Hematopoietic multipotent progenitor cell (in vitro differentiated cells): ENCODE data around the gene PLEKHJ1. TPM values are rescaled to one million over a fixed set of nuclear protein-coding genes. Genes with fewer than 3 reads are reported as not detected.

Source experiments
- DNase-seq, 3 donors: peaks; one replicate each; pipeline ENCODE4 v3.0.0-alpha.2; 2011 to 2015; ENCODE audit warnings: low read depth in 2 of 3, low spot score in 2 of 3
- total RNA-seq: library from RNA; depleted of rRNA; stranded (reverse); fragments of >200 nt; gene quantifications from one replicate; pipeline ENCODE4 v1.2.3, GENCODE V29; 2012

Gene PLEKHJ1
- total RNA-seq, 1 donor: 59.0 TPM

DNA sequence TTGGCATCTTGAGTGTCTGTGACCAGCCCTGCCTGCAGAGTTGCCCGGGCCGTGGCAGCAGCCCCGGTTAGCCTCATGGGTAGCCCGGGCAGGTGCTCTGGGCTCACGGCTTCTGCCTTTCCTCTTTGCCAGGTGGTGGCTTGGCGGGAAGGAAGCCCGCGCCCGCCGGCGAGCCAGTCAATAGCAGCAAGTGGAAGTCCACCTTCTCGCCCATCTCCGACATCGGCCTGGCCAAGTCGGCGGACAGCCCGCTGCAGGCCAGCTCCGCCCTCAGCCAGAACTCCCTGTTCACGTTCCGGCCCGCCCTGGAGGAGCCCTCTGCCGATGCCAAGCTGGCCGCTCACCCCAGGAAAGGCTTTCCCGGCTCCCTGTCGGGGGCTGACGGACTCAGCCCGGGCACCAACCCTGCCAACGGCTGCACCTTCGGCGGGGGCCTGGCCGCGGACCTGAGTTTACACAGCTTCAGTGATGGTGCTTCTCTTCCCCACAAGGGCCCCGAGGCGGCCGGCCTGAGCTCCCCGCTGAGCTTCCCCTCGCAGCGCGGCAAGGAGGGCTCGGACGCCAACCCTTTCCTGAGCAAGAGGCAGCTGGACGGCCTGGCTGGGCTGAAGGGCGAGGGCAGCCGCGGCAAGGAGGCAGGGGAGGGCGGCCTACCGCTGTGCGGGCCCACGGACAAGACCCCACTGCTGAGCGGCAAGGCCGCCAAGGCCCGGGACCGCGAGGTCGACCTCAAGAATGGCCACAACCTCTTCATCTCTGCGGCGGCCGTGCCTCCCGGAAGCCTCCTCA lies 9.9 kb downstream of the PLEKHJ1 start:
- DNase-seq: no peak

DNA sequence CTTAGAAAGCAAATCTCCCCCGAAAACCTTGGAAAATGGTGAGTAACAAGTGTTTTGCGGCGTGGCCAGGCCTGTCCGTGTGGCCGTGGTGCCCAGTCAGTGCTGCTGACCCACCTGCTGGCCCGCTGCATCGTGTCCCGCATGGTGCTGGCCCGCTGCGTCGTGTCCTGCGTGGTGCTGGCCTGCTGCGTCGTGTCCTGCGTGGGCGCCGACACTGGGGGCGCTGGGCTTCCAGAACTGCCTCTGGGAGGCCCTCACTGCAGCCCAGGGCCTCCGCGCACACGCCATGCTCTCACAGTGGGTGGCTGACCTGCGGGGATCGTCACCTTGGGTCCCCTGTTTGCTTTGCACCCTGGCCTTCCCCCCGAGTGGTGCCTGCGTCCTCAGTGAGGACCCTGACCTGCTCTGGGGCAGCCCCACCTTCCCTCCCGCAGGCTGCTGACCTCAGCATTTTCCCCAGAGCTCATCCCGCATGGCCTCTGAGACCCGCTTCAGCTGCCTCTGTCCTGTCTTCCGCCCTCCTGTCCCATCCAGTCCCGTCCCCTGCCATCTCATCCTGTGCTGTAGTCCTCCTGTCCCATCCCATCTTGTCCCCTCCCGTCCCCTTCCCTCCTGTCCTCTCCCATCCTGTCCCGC lies 10.6 kb downstream of the PLEKHJ1 start:
- DNase-seq: no peak

DNA sequence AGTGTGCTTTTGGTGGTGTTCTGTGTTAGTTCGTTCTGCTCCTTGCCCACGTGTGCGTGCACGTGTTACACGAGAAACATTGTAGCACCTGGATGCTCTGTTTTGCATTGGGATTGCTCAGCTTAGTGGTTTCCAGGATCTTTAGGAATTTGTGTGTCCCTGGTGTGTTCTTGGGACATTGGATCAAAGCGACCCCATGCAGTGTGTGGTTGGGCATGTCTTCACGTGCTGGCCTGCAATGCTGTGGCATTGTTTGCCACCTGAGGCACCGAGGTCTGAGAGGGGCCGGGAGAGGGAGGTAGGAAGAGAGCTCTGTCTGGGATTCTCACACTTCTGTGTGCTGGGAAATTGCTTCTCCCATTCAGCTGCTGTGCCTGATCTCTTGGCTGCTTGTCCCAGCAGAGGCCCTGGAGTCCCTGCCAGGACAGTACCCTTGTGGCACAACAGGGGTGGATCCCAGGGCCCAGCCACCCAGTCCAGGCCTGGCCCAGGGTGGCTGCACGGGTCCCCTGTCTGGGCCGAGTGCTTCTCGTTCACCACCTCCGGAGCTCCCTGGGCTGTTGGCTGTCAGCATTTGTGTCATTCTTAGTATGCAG lies 11.3 kb downstream of the PLEKHJ1 start:
- DNase-seq: no peak

DNA sequence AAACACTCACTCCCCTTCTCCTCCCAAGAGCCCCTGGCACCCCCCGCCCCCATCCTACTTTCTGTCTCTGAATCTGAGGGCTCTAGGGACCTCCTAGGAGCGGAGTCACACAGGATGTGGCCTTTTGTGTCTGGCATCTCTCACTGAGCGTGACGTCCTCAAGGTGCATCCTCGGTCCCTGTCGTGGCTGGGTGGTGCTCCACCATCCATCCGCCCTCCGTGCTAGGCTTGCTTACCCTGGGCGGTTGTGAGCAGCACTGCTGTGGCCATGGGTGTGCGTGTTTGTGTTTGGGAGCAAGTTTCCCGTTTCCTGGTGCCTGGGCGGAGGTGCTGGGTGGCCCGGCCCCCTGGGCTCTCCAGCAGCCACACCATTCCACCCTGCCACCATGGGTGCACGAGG lies 12.2 kb downstream of the PLEKHJ1 start:
- DNase-seq: no peak

- DNase-seq: no peak
Measured at GRCh38 chr19:2223391-2223790, 12.7 kb downstream of the PLEKHJ1 start.

DNA sequence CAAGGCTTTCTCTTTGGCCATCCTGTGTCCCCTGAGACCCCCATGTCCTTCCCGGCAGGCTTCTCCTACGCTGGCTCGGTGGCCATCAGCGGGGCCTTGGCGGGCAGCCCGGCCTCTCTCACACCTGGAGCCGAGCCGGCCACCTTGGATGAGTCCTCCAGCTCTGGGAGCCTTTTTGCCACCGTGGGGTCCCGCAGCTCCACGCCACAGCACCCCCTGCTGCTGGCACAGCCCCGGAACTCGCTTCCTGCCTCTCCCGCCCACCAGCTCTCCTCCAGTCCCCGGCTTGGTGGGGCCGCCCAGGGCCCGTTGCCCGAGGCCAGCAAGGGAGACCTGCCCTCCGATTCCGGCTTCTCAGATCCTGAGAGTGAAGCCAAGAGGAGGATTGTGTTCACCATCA lies 14.2 kb downstream of the PLEKHJ1 start:
- no peak for DNase-seq

GRCh38 chr19:2221250-2221831 lies 14.8 kb downstream of the PLEKHJ1 start:
- no peak for DNase-seq

DNA sequence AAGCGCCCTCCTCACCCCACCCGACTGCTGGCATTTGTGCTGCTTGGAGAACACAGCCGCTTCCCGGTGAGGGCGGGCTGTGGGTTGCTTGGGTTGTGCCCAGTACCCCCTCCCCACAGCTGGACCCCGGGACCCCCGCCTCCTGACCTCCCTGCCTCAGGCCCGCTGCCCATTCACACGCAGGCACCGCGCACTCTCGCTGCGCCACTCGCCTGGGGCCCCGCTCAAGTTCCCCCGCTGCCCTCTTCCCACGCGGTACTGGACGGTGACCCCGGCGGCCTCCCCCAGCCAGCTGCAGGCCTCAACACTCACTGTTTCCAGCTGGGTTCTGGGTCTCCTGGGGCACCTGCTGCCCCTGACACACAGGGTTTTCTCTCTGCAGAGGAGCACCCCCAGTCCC lies 16.4 kb downstream of the PLEKHJ1 start:
- no peak for DNase-seq

GRCh38 chr19:2217591-2217990 lies 18.5 kb downstream of the PLEKHJ1 start:
- no peak for DNase-seq

DNA sequence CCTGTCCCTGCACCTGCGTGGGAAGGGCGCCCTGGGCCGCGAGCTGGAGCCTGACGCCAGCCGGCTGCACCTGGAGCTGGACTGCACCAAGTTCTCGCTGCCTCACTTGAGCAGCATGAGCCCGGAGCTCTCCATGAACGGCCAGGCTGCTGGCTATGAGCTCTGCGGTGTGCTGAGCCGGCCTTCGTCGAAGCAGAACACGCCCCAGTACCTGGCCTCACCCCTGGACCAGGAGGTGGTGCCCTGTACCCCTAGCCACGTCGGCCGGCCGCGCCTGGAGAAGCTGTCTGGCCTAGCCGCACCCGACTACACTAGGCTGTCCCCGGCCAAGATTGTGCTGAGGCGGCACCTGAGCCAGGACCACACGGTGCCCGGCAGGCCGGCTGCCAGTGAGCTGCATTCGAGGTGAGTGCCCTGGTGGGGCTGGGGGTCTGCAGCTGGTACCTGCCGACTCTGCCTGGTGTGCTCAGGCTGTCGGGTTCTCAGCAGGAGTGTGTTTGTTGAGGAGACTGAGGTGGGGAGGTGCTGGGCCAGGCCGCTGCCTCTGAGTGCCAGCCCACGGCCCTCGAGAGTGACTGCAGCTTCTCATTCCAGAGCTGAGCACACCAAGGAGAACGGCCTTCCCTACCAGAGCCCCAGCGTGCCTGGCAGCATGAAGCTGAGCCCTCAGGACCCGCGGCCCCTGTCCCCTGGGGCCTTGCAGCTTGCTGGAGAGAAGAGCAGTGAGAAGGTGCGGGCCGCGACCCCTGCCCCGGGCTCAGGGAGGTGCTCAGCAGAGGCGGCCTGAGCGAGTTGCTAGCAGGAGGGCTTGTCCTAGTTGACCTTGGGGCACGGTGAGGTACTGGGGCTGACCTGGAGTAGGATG lies 19.5 kb downstream of the PLEKHJ1 start:
- no peak for DNase-seq

DNA sequence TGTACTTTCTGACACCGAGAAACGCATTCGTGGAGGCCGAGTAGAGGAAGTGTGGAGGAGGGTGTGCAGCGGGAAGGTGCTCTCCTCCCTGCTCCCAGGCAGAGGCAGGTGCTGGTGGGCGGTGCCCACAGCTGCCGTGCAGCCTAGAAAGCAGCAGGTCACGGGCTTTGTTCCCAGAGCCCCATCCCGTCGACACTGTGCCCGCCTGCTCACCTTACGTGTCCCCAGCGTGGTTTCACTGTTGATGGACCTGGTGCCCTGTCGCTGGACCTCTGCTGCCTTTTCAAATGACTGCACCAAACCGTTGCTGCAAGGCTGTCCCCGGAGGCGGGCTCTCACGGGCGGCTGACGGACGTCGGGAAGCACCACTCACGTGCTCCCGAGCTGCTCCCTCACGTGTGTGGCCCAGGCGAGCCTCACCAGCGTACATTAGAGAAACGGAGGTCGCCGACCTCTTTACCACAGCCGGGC lies 20.8 kb downstream of the PLEKHJ1 start:
- peak in 1 of 3 donors; percentile 19 for DNase-seq

DNA sequence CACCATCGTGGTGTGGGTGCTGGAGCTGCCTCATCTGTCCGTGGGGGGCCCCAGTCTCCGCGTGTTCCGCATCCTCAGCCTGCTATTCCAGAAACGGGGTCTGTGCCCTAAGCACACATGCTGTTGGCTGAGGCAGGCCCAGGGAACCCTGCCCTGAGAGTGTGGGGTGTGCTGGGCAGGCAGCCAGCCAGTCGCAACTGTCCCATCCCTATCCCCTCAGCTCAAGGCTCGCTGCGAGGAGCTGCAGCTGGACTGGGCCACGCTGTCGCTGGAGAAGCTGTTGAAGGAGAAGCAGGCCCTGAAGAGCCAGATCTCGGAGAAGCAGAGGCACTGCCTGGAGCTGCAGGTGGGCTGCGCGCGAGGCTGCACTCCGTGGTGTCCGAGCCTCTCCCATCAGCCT lies 21.9 kb downstream of the PLEKHJ1 start:
- DNase-seq: no peak

GRCh38 chr19:2213799-2214198 lies 22.3 kb downstream of the PLEKHJ1 start:
- no peak for DNase-seq

- DNase-seq: no peak
Measured at GRCh38 chr19:2212861-2213711, 23.0 kb downstream of the PLEKHJ1 start.

DNA sequence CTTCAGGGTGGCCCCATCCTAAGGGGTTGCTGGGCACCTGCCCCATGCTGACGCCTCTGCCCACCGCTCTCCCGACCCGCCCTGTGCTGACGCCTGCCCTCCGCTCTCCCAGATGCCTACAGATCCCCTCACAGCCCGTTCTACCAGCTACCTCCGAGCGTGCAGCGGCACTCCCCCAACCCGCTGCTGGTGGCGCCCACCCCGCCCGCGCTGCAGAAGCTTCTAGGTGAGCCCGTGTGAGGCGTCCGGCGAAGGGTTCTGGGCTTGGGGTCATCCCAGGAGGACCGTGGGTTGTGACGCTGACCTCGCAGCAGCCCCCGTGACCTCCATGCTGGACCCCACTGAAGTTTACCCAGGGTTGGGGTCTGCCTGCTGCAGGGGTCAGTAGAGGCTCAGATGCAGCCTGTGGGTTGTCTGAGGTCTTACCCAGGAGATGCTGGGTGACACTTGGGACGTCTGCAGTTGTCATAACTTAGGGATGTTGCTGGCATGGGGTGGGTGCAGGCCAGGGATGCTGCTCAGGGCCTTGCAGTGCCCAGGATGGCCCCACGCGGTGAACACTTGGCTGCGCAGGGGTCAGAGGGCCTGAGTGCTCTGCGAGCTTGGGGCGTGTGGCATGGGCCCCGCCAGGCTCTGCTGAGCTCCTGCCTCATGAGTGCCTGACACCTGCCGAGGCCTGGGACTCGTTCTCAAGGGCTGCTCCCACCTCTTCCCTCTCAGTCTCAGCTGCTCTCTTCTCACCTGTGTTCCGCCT lies 25.0 kb downstream of the PLEKHJ1 start:
- no peak for DNase-seq

GRCh38 chr19:2210206-2210605 lies 25.9 kb downstream of the PLEKHJ1 start:
- DNase-seq: no peak

DNA sequence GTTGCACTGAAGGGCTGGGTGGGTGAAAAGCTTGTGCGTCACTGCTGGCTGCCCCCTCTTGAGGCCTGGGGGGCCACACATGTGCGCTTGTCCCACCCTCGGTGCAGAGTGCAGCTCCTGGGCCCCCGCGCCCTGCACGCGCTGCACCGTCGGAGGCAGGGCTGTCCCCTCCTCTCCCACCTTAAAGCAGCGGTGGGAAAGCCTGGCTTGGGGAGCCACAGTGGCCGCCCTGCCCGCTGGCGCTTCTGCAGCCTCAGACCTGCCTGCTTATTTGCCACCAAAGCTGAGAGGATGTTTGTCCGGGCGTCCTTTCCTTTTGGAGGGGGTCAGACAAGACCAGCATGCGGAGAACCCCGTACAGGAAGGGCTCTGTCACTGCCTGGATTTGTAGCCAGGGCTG lies 26.7 kb downstream of the PLEKHJ1 start:
- no peak for DNase-seq

- DNase-seq: no peak
Measured at GRCh38 chr19:2208975-2209374, 27.2 kb downstream of the PLEKHJ1 start.
